Esophagus squamous epithelium (tissue), 4 donors: ENCODE measurements around the gene C7orf25.

ENCODE experiments used
- POLR2A ChIP-seq, 4 donors: fragments of 450-650 bp; IDR thresholded peaks; one replicate each; pipeline ENCODE4 v1.6.1; 2017; ENCODE audit warnings: antibody characterized with exemption in 4 of 4, mild to moderate bottlenecking in 4 of 4, moderate library complexity in 3 of 4
- TF ChIP-seq, protein P1 (sequence below), 6 experiments: fragments of 450-650 bp in 4 of 6; fragments of 200-600 bp in 2 of 6; sonication (generic) in 2 of 6; IDR thresholded peaks; one replicate each; pipeline ENCODE4 v1.5.1; 2016 to 2019; ENCODE audit warnings: antibody characterized with exemption in 6 of 6, mild to moderate bottlenecking in 4 of 6, moderate library complexity in 4 of 6

GRCh38 chr7:42924223-42924838, 12.5 kb upstream of the C7orf25 start:
- TF ChIP-seq, protein P1, sequence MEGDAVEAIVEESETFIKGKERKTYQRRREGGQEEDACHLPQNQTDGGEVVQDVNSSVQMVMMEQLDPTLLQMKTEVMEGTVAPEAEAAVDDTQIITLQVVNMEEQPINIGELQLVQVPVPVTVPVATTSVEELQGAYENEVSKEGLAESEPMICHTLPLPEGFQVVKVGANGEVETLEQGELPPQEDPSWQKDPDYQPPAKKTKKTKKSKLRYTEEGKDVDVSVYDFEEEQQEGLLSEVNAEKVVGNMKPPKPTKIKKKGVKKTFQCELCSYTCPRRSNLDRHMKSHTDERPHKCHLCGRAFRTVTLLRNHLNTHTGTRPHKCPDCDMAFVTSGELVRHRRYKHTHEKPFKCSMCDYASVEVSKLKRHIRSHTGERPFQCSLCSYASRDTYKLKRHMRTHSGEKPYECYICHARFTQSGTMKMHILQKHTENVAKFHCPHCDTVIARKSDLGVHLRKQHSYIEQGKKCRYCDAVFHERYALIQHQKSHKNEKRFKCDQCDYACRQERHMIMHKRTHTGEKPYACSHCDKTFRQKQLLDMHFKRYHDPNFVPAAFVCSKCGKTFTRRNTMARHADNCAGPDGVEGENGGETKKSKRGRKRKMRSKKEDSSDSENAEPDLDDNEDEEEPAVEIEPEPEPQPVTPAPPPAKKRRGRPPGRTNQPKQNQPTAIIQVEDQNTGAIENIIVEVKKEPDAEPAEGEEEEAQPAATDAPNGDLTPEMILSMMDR (IDR thresholded peaks at IDR 0.05), result no peak
- TF ChIP-seq POLR2A (IDR thresholded peaks at IDR 0.05), result no peak
